Measurements from ENCODE around the gene PRSS35. TPM values are rescaled to one million over a fixed set of nuclear protein-coding genes. Genes with fewer than 3 reads are reported as not detected.

PRSS35 gene
- total and polyA plus RNA-seq, 2 of the 8 experiments (the other 6 are each of a cell fraction or from before 2014, with no cell fraction given) = 1.3 to 2.9 TPM

DNA sequence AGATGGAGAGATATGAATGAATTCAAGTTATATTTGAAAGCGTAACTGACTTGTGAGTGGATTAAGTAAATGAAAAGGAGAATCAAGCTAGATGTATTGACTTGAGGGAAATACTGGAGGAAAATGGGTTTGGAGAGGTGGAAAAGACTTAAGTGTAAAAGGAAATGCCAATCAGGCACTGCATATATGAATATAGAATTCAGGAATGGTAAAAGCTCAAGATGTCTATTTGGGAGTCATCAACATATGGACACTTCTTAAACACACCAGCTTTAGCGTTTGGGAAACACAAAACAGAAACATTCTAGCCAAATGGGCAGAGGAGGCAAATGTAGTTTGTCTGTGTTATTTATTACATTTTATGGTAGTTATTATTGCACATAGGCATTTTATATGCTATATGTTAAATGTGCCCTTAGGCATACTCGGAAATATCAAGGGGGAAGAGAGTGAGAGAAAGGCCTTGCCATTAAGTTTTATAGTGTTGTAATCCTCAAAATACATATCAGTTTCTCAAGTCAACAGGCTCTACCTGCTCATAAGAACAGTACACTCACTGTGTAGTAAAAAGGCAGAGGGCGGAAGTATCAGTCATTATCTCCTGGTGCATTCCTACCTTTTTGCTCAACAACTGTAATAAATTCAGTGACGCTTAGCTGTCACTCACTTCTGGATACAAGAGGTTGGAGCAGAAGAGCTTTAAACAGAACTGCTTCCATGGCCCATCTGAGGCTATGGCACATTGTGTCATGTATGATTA is 47.8 kb upstream of the PRSS35 start:
- H3K27me3 ChIP-seq (replicated peaks in 1 of 4; ENCODE audit: control insufficient read depth in 3 of 4, extremely low read depth in 1 of 4, insufficient read depth in 3 of 4, low read length in 3 of 4) = peaks cover 0 to 8% (median 3%) of the 10 kb centered on the region in 4 experiments; a peak in 5 of 7 replicates
- no peak overlapping the region for H2BK5ac ChIP-seq (ENCODE audit: low read depth, low read length)
- POLR2A ChIA-PET (ENCODE audit: partially characterized antibody) = no interaction called here
- H3K79me2 ChIP-seq (ENCODE audit: control insufficient read depth in 1 of 2, insufficient read depth in 2 of 2, low read length in 2 of 2) = no peaks in the 10 kb centered on the region
- H3K23ac ChIP-seq (ENCODE audit: insufficient read length) = no peak overlapping the region
- H2AK5ac ChIP-seq (ENCODE audit: low read depth, low read length) = no peak overlapping the region
- no peak overlapping the region for H4K91ac ChIP-seq (replicated peaks; ENCODE audit: insufficient read length, low read length)
- no peak overlapping the region for H2AFZ ChIP-seq (ENCODE audit: low read length)
- H4K8ac ChIP-seq (ENCODE audit: extremely low read depth, insufficient read depth, low read length) = no peak overlapping the region
- no peak overlapping the region for H2BK15ac ChIP-seq (ENCODE audit: low read length)
- no peak overlapping the region for H2BK12ac ChIP-seq (ENCODE audit: low read depth, low read length)
- H3K27ac ChIP-seq (ENCODE audit: low read depth, low read length) = no peak overlapping the region
- no peaks in the 10 kb centered on the region for H3K36me3 ChIP-seq (ENCODE audit: control insufficient read depth in 2 of 4, insufficient read depth in 4 of 4, low read length in 3 of 4)
- no peak overlapping the region for H3K14ac ChIP-seq (ENCODE audit: insufficient read length)
- 0 out of 4 replicates have a peak, but pooled peaks cover 0 to 3% of the 10 kb centered on the region in 2 experiments for H3K9me3 ChIP-seq (ENCODE audit: insufficient read depth in 2 of 2, low read depth in 1 of 2, low read length in 1 of 2)
- no peaks in the 10 kb centered on the region for H3K23me2 ChIP-seq (ENCODE audit: low read depth, low read length)
- WGBS, 2 experiments (ENCODE audit: extremely low coverage in 1 of 2, insufficient coverage in 1 of 2, insufficient read length in 1 of 2, insufficient replicate concordance in 2 of 2, low coverage in 1 of 2, low lambda C conversion rate in 2 of 2, missing lambda C conversion rate in 1 of 2) = 87% methylated on average over 5 of the region's 5 CpGs; no CpG with 5 or more reads in 1 of the 2 experiments
- no peak overlapping the region for H4K5ac ChIP-seq (ENCODE audit: insufficient read length, low read depth, low read length)
- no peak overlapping the region for H2BK20ac ChIP-seq (ENCODE audit: low read length)
- no peak overlapping the region for H3K18ac ChIP-seq (ENCODE audit: extremely low read depth, low read length)
- H3K56ac ChIP-seq (replicated peaks; ENCODE audit: insufficient read length, low read depth, low read length) = no peak overlapping the region
- no peaks in the 10 kb centered on the region; the same call in 1 of the 2 replicates for H3K79me1 ChIP-seq (ENCODE audit: low read depth, low read length)
- H3K4me2 ChIP-seq (ENCODE audit: insufficient read depth in 1 of 2, low read depth in 2 of 2, low read length in 2 of 2) = no peak overlapping the region
- H3K9ac ChIP-seq (replicated peaks in 1 of 4; ENCODE audit: extremely low read depth in 1 of 4, low read depth in 3 of 4, low read length in 3 of 4) = no peak overlapping the region
- H4K20me1 ChIP-seq (replicated peaks in 1 of 2; ENCODE audit: control insufficient read depth in 1 of 2, insufficient read depth in 2 of 2, low read length in 2 of 2) = no peaks in the 10 kb centered on the region
- H2BK120ac ChIP-seq (replicated peaks; ENCODE audit: low read depth, low read length) = no peak overlapping the region
- FAIRE-seq (no peak), DNase-seq (ENCODE audit: low read depth in 1 of 2, low spot score in 2 of 2) (no peak)
- H3K4ac ChIP-seq (replicated peaks; ENCODE audit: insufficient read length, low read depth, low read length) = no peak overlapping the region
- H3K4me3 ChIP-seq (ENCODE audit: extremely low read depth in 1 of 4, insufficient read depth in 2 of 4, low read depth in 3 of 4, low read length in 4 of 4) = no peak overlapping the region
- H3K4me1 ChIP-seq (replicated peaks in 1 of 4; ENCODE audit: control insufficient read depth in 3 of 4, insufficient read depth in 4 of 4, low read length in 3 of 4) = no peaks in the 10 kb centered on the region; a peak in 1 of 7 replicates
- CTCF ChIA-PET (ENCODE audit: partially characterized antibody) = interaction anchor here (1.4 to 1.7 kb wide), 2 partner anchors 47 to 55 kb away, joined by 4 read pairs; partner anchors contain the start of gene PRSS35
- TF ChIP-seq JUN (IDR thresholded peaks at IDR 0.05; ENCODE audit: low read depth, low read length) (no peak), POLR2A (IDR thresholded peaks at IDR 0.05; ENCODE audit: control extremely low read depth in 1 of 2, low read depth in 2 of 2, low read length in 2 of 2) (no peak), CBX8 (IDR thresholded peaks at IDR 0.05; ENCODE audit: borderline replicate concordance, low read depth, low read length) (no peak), CEBPB (IDR thresholded peaks at IDR 0.05; ENCODE audit: low read depth, low read length) (no peak)
